ENCODE measurements around the gene KCNK4.

KCNK4 gene

DNA sequence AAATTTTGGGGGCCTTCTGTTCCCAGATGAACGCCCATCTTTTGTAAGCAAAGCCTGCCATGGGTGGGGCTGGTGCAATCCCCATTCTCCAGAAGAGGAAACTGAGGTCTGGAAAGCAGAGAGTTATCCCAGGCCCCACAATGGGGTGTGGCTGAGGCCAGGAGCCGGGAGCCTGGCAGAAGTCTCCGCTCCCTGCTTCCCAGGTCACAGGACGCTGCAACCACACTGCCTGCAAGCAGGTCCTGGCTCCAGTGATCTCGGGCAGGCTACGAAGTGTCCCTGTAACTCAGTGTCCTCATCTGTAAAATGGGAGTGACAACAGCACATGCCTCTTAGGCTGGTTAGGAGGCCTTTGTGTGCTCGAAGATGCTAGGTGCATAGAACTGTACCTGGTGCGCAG, 38.1 kb upstream of the KCNK4 start:
- no peak for DNase-seq (ENCODE audit: low read depth, low spot score)

GRCh38 chr11:64253481-64253880, 37.6 kb upstream of the KCNK4 start:
- no peak for DNase-seq (ENCODE audit: low read depth, low spot score)

GRCh38 chr11:64254326-64254725, 36.8 kb upstream of the KCNK4 start:
- no peak for DNase-seq (ENCODE audit: low read depth, low spot score)

DNA sequence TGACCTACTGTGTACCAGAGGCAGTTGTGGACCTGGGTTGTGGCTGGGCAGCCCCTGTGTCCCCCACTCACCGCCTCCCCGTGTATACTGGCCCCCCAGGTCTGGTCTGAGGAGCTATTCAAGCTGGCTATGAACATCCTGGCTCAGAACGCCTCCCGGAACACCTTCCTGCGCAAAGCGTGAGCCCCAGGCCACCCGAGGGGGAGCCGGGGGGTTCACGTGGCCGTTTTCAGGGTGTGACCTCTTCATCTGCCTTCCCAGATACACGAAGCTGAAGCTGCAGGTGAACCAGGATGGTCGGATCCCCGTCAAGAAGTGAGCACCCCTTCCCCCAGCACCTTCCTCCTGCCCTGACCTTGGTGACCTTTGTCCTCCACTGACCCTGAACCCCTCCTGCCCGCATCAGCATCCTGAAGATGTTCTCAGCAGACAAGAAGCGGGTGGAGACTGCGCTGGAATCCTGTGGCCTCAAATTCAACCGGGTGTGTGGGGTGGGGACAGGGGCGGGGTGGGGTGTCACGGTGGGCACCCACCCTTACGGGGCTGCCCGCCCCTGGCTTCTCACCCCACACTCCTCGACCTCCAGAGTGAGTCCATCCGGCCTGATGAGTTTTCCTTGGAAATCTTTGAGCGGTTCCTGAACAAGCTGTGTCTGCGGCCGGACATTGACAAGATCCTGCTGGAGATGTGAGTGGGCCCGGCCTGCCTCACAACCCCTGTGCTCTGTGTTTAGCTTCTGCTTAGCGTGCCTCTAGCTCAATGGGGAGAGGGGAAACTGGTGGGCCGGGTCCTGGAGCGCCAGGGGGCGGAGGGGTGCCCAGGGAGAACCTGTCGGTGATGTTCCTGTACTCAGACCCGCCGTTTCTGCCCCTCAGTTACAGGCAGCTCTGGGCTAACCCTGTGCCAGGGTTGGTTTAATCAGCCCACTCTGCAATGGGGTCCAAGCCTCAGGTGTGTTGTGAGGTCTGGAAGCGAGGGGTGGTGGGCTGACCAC, 35.7 kb upstream of the KCNK4 start:
- DNase-seq (ENCODE audit: low read depth, low spot score) = no peak

DNA sequence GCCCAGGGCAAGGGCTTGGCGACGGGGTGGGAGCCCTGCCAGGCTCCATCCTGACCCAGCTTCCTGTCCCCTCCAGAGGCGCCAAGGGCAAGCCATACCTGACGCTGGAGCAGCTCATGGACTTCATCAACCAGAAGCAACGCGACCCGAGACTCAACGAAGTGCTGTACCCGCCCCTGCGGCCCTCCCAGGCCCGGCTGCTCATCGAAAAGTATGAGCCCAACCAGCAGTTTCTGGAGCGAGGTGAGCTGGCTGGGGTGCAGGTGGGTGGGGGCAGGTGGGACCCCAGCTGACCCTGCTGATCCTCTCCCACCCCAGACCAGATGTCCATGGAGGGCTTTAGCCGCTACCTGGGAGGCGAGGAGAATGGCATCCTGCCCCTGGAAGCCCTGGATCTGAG, 34.8 kb upstream of the KCNK4 start:
- DNase-seq (ENCODE audit: low read depth, low spot score) = no peak

DNA sequence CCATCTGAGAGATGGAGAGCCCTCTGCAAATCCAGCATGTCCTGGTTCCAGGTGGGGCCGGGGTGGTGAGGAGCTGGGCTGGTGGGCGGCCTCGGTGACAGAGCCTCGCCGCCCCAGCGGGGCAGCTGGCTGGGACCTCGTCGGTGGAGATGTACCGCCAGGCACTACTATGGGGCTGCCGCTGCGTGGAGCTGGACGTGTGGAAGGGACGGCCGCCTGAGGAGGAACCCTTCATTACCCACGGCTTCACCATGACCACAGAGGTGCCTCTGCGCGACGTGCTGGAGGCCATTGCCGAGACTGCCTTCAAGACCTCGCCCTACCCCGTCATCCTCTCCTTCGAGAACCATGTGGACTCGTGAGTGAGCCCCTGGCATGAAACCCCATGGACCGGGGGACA, 32.7 kb upstream of the KCNK4 start:
- DNase-seq (ENCODE audit: low read depth, low spot score) = no peak

DNA sequence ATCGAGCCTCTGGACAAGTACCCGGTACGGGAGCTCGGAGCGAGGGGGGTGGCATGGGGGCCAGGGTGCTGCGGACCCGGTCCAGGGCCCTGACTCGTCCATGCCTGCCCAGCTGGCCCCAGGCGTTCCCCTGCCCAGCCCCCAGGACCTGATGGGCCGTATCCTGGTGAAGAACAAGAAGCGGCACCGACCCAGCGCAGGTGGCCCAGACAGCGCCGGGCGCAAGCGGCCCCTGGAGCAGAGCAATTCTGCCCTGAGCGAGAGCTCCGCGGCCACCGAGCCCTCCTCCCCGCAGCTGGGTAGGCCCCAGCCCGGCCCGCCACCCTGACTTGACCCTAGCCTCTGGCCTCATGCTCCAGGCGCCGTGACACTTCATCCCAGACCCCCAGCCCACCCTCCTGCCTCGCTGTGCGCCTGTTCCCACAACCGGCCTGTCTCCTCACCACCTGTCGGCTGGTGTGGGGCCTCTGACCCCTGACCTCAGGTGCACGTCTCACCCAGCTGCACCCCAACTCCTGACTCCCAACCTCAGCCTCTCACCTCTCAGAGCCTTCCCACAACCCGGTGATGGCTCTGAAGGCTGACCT, 32.1 kb upstream of the KCNK4 start:
- DNase-seq (ENCODE audit: low read depth, low spot score) = no peak

DNA sequence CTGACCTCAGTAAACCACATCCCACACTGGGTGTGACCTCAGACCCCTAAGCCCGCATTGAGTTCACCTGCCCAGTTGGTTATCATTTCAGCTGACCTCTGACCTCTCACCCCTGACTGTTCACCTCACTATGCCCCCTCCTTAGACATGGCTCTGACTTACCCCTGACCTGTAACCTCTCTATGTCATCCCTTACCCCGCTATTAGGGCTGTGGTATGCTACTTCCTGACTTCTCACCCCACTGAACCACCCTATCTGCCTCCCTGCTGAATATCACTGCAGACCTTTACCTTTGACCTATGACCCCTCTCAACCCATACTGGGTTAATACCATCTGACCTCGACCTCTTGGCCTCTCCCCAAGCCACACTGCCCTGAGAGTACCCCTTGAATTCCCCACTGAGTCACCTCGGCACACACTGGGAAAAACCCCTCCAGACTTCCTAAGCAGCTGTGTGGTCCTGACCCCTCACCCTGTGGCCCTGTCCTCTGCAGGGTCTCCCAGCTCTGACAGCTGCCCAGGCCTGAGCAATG, 31.5 kb upstream of the KCNK4 start:
- no peak for DNase-seq (ENCODE audit: low read depth, low spot score)

- DNase-seq (ENCODE audit: low read depth, low spot score) = no peak
Observed at GRCh38 chr11:64260147-64260708, 30.9 kb upstream of the KCNK4 start.

DNA sequence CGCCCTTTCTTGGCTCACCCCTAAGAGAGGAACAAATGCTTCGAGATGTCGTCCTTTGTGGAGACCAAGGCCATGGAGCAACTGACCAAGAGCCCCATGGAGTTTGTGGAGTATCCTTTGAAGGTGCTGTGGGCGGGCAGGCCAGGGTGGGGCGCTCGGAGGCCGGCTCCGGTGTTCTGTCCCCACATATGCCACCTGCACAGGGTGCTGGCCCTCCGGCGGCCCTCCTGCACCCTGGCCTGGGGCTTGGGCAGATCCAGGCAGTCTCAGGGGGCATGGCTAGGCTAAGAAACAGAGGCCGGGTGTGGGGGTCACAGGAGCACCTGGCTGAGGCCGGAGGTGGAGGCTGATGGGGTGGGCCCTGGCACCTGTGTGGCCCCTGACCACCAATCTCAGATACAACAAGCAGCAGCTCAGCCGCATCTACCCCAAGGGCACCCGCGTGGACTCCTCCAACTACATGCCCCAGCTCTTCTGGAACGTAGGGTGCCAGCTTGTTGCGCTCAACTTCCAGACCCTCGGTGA, 29.5 kb upstream of the KCNK4 start:
- no peak for DNase-seq (ENCODE audit: low read depth, low spot score)

DNA sequence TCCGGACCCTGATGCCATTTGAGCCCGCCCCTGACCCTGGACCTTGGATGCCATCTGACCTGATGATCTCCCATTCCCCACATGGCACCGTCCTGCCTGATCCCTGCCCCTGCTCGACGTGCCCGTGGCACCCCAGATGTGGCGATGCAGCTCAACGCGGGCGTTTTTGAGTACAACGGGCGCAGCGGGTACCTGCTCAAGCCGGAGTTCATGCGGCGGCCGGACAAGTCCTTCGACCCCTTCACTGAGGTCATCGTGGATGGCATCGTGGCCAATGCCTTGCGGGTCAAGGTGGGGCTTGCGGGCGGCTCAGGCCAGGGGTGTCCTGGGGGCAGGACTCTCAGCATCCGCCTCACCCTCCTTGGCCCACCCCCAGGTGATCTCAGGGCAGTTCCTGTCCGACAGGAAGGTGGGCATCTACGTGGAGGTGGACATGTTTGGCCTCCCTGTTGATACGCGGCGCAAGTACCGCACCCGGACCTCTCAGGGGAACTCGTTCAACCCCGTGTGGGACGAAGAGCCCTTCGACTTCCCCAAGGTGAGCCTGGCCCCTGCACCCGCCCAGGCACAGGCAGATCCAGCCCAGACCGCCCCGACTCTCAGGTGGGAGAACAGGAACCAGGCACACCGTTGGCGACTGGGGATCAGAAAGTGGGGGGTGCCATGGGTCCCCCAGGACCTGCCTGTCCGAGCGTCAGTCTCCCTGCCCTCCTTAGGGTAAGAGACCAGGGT, 28.7 kb upstream of the KCNK4 start:
- DNase-seq (ENCODE audit: low read depth, low spot score) = no peak

DNA sequence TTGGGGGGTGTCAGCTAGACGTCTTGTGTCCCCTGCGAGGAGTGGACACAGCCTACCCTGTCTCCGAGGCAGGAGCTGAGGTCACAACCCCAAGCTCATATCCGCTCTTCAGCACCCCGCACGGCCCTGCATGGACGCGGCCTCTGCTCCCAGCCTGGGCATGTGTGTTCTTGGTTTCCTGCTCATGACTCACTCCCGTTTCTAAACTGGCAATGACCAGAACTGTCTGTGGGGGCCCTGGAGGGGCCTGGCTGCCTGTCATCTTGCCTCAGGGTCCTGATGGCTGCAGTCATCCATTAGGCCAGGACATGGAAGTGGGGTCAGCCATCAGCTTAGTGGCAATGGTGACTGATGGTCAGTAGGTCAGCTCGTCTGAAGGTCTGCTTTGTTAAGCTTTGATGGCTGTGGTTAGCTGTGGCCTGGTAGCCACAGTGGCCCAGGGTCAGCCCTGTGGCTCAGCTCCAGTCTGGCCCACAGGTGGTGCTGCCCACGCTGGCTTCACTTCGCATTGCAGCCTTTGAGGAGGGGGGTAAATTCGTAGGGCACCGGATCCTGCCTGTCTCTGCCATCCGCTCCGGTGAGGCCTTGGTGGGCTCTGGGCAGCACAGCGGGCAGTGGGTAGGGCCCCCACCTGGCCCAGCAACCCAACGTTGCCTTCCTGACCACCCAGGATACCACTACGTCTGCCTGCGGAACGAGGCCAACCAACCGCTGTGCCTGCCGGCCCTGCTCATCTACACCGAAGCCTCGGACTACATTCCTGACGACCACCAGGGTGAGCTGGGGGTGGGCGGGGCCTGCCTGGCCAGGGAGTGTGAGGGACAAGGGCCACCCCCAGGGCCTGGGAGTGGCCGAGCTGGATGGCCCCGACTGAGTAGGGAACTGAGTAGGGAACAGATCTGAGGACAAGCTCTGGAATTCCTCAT, 27.8 kb upstream of the KCNK4 start:
- DNase-seq (ENCODE audit: low read depth, low spot score) = no peak

DNA sequence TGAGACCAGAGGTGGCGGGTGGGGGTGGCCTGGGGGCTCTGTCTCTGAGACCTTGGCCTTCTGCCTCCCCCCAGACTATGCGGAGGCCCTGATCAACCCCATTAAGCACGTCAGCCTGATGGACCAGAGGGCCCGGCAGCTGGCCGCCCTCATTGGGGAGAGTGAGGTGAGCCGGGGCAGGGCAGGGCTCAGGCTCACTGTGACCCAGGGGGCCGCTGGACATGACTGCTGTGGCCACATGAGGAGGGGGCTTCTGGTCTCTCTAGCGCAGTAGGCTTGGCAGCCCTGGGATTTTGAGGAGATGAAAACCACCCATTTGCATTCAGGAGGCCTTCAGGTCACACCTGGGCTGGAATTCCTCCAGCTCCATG, 27.2 kb upstream of the KCNK4 start:
- DNase-seq (ENCODE audit: low read depth, low spot score) = no peak

- DNase-seq (ENCODE audit: low read depth, low spot score) = no peak
Observed at GRCh38 chr11:64264371-64264852, 26.7 kb upstream of the KCNK4 start.

DNA sequence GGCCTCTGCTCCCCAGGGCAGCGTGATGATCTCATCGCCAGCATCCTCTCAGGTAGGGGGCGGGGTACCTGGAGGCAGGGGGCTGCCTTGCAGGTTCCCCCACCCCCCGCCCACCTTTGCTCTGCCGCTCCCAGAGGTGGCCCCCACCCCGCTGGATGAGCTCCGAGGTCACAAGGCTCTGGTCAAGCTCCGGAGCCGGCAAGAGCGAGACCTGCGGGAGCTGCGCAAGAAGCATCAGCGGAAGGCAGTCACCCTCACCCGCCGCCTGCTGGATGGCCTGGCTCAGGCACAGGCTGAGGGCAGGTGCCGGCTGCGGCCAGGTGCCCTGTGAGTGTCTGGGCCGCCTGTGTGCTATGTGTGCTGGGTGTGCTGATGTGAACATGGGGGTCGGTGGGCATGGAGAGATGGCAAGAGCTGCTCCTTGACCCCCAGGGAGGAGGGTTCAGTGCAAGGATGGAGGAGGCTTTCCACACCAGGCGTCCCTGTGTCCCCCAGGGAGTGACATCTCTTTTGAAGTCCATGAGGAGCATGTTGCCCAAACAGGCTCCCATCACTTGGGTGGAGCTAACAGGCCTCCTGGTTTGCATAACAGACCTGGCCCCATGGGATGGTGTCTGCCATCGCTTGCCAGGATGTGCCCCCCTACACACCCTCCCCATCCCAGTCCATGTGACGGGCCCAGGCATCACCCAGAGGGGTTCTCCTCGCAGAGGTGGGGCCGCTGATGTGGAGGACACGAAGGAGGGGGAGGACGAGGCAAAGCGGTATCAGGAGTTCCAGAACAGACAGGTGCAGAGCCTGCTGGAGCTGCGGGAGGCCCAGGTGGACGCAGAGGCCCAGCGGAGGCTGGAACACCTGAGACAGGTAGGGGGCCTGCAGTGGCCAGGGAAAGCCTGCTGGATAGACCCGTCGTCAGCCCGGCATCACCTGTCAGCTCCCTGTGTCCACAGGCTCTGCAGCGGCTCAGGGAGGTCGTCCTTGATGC, 25.6 kb upstream of the KCNK4 start:
- no peak for DNase-seq (ENCODE audit: low read depth, low spot score)

DNA sequence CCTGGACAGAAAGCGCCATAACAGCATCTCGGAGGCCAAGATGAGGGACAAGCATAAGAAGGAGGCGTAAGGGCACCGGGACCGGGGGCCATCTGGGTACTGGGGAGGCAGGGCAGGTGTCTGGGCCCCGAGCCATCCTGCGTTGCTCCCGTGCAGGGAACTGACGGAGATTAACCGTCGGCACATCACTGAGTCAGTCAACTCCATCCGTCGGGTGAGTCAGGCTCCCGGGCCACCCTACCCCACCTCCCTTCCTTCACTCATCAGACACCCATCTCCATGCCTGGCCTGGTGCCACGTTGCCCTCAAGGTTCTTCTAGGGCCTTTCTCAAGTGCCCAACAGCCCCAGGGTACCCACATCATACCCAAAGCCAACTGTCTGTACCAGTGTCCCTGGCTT, 24.8 kb upstream of the KCNK4 start:
- DNase-seq (ENCODE audit: low read depth, low spot score) = no peak

- DNase-seq (ENCODE audit: low read depth, low spot score) = no peak
Observed at GRCh38 chr11:64267207-64267945, 23.7 kb upstream of the KCNK4 start.

Data from smooth muscle cell of the brain vasculature (primary cell).